Measurements from ENCODE around the gene MAP6. TPM values are rescaled to one million over a fixed set of nuclear protein-coding genes. Genes with fewer than 3 reads are reported as not detected.
"Not testable (repeated sequence)": the region's sequence is repeated elsewhere in the genome, so short reads cannot be mapped to it uniquely, and the experiment has no call there.

The MAP6 gene
- total RNA-seq, 4 donors from 2014 or later, result 0.22 to 0.33 (median 0.25) TPM; not detected in 1

DNA sequence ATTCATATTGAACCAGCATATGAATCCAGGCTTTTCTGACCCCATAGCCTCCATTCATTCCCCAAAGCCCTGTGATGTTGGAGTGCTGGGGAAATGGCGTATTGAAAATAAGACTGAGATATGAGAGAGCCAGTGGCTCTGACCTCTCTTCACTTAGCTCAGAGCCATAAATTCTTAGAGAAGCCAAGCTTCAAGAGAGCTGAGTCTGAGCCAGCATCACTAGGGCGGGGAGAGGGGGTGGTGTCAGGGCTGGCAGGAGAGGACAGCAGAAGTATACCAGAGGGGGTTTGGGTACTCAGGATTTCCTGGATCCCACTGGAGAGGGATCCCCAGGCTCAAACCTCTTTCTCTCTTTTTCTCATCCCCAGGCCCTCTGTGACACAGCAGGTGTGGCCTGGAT is 32.1 kb upstream of the MAP6 start:
- intact Hi-C loops (cut with DNase I; ENCODE audit: low total_unique reads) (no loop called here), in situ Hi-C loops (cut with MboI; ENCODE audit: low sequenced_read_pairs in 4 of 4) (loop anchor here in 1 of 4 donors (10.0 kb wide), 1 partner anchor 156 kb away; no protein-coding TSS in a partner anchor)
- DNase-seq (no peak), ATAC-seq (no peak)
- H3K27ac ChIP-seq, result no peak overlapping the region
- no peaks in the 10 kb centered on the region for H3K9me3 ChIP-seq
- no peaks in the 10 kb centered on the region for H3K36me3 ChIP-seq
- no peak overlapping the region for H3K4me3 ChIP-seq
- H3K4me1 ChIP-seq, result no peaks in the 10 kb centered on the region
- H3K27me3 ChIP-seq, result peaks cover 0 to 3% (median 0%) of the 10 kb centered on the region in 3 donors
- no peak for TF ChIP-seq POLR2A (IDR thresholded peaks at IDR 0.05)
- TF ChIP-seq, protein P1, sequence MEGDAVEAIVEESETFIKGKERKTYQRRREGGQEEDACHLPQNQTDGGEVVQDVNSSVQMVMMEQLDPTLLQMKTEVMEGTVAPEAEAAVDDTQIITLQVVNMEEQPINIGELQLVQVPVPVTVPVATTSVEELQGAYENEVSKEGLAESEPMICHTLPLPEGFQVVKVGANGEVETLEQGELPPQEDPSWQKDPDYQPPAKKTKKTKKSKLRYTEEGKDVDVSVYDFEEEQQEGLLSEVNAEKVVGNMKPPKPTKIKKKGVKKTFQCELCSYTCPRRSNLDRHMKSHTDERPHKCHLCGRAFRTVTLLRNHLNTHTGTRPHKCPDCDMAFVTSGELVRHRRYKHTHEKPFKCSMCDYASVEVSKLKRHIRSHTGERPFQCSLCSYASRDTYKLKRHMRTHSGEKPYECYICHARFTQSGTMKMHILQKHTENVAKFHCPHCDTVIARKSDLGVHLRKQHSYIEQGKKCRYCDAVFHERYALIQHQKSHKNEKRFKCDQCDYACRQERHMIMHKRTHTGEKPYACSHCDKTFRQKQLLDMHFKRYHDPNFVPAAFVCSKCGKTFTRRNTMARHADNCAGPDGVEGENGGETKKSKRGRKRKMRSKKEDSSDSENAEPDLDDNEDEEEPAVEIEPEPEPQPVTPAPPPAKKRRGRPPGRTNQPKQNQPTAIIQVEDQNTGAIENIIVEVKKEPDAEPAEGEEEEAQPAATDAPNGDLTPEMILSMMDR (IDR thresholded peaks at IDR 0.05 in 4 of 5, conservative IDR thresholded peaks at IDR 0.05 in 1 of 5), result no peak

DNA sequence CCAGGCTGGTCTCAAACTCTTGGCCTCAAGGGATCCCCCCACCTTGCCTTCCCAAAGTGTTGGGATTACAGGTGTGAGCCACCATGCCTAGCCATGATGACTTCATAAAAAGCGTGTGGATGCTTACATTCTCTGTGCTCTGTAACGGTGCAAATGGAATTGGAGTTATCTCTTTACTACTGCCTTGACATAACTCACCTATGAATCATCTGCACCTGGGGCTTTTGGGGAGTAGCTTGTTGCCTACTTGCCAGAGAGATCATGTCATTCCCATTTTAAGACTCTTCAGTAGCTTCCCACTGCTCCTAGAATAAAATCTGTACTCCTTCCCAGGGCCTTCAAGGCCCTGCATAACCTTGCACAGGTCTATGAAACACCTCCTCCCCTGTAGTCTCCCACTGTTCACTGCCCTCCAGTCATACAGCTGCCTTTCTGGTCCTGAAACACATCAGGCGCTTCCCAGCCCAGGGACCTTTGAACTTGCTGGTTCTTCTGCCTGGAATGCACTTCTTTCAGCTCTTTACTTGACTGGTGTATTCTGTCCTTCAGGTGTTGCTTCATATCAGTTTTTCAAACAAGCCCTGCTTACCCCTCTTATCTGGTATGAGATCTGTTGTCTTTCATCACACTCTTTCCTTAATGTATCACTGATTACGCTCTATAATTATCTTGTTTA is 29.2 kb upstream of the MAP6 start:
- no peak for DNase-seq
- in situ Hi-C loops (cut with MboI; ENCODE audit: low sequenced_read_pairs in 4 of 4), result no loop called here

DNA sequence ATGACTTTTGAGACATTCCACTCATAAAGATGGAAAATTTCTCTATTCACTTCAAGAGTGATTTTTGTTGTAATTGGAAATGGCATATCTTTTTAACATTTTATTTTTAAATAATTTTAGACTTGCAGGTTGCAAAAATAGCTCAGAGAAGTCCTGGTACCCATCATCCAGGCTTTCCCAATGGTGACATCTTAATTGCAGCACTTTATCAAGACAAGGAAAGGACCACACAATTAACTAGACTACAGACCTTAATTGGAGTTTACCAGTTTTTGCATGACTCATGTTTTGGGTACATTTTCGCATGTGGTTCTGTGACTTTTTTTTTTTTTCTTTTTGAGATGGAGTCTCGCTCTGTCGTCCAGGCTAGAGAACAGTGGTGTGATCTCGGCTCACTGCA is 23.0 kb upstream of the MAP6 start:
- Histone ChIP-seq H3K4me1 (no peaks in the 10 kb centered on the region), H3K36me3 (no peaks in the 10 kb centered on the region), H3K9me3 (no peaks in the 10 kb centered on the region), H3K4me3 (no peak overlapping the region), H3K27ac (no peak overlapping the region), H3K27me3 (peaks cover 0 to 3% (median 0%) of the 10 kb centered on the region in 3 donors)
- in situ Hi-C loops (cut with MboI; ENCODE audit: low sequenced_read_pairs in 4 of 4) (no loop called here), intact Hi-C loops (cut with DNase I; ENCODE audit: low total_unique reads) (no loop called here)
- DNase-seq (no peak), ATAC-seq (no peak)
- TF ChIP-seq, protein P1 (IDR thresholded peaks at IDR 0.05 in 4 of 5, conservative IDR thresholded peaks at IDR 0.05 in 1 of 5), result no peak
- TF ChIP-seq POLR2A (IDR thresholded peaks at IDR 0.05), result no peak

More for the DNA sequence above, 29.2 kb upstream of the MAP6 start:
- Histone ChIP-seq H3K4me1 (no peaks in the 10 kb centered on the region), H3K4me3 (no peak overlapping the region), H3K36me3 (no peaks in the 10 kb centered on the region), H3K27ac (no peak overlapping the region), H3K27me3 (peaks cover 0 to 6% (median 0%) of the 10 kb centered on the region in 3 donors), H3K9me3 (no peaks in the 10 kb centered on the region)
- ATAC-seq, result no peak
- intact Hi-C loops (cut with DNase I; ENCODE audit: low total_unique reads), result no loop called here
- TF ChIP-seq, protein P1 (IDR thresholded peaks at IDR 0.05 in 4 of 5, conservative IDR thresholded peaks at IDR 0.05 in 1 of 5), result no peak
- TF ChIP-seq POLR2A (IDR thresholded peaks at IDR 0.05), result no peak

DNA sequence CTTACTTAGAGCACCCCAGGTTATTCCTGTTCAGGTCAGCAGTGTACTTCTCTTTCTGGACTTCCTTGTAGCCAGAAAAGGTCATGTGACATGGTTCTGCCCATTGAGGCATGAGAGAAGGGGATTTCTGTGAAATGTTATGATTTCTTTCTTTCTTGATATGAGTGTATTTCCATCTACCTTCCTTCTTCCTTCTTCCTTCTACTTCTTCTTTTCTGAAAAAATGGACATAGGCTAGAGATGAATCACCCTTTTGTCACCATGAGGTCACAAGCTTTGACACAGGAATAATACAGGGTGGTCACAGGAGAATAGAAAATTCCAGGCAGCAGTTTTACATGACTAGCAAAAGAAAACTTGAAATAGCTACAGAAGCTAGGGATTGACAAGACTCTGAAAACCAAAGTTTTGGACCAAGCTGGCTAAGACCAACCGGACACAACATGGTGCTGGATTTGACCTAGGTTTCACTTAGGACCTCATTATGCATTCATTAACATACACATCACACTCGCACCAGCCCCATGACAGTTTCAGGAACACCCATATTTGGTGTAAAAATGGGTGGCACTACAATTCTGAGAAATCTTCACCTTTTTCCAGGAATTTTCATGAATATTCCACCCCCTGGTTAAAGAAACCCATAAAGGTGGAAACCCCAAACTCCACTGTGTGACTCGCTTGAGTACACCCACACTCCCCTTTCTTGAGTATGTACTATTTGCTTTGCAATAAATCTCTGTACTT is 21.2 kb upstream of the MAP6 start:
- no peak for TF ChIP-seq POLR2A (IDR thresholded peaks at IDR 0.05)
- TF ChIP-seq, protein P1 (IDR thresholded peaks at IDR 0.05 in 4 of 5, conservative IDR thresholded peaks at IDR 0.05 in 1 of 5), result no peak
- in situ Hi-C loops (cut with MboI; ENCODE audit: low sequenced_read_pairs in 4 of 4), result no loop called here
- ATAC-seq (no peak), DNase-seq (no peak)
- Histone ChIP-seq H3K27ac (no peak overlapping the region), H3K4me3 (no peak overlapping the region), H3K4me1 (no peaks in the 10 kb centered on the region), H3K27me3 (peaks cover 0 to 7% (median 0%) of the 10 kb centered on the region in 3 donors), H3K36me3 (no peaks in the 10 kb centered on the region), H3K9me3 (peaks cover 0 to 5% (median 0%) of the 10 kb centered on the region in 3 donors)
- intact Hi-C loops (cut with DNase I; ENCODE audit: low total_unique reads), result no loop called here

DNA sequence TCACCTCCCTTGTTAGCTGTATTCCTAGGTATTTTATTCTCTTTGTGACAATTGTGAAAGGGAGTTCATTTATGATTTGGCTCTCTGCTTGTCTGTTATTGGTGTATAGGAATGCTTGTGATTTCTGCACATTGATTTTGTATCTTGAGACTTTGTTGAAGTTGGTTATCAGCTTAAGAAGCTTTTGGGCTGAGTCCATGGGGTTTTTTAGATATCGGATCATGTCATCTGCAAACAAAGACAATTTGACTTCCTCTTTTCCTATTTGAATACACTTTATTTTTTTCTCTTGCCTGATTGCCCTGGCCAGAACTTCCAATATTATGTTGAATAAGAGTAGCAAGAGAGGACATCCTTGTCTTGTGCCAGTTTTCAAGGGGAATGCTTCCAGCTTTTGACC is 15.0 kb upstream of the MAP6 start:
- H3K4me1 ChIP-seq; H3K4me3 ChIP-seq; H3K36me3 ChIP-seq; ATAC-seq; H3K27ac ChIP-seq; H3K9me3 ChIP-seq; in situ Hi-C loops (cut with MboI; ENCODE audit: low sequenced_read_pairs in 4 of 4); DNase-seq; intact Hi-C loops (cut with DNase I; ENCODE audit: low total_unique reads): not testable (repeated sequence)
- H3K27me3 ChIP-seq, result peaks cover 5 to 25% (median 11%) of the 10 kb centered on the region in 3 donors
